ENCODE measurements around the gene ZBED4.

Gene ZBED4

GRCh38 chr22:49880281-49880680 is 26.6 kb downstream of the ZBED4 start:
- no peak for DNase-seq (ENCODE audit: low read depth)

GRCh38 chr22:49881856-49882255 is 28.2 kb downstream of the ZBED4 start:
- no peak for DNase-seq (ENCODE audit: low read depth)

- no peak for DNase-seq (ENCODE audit: low read depth)
Measured at GRCh38 chr22:49882519-49883293, 29.1 kb downstream of the ZBED4 start.

GRCh38 chr22:49883294-49883640 is 29.6 kb downstream of the ZBED4 start:
- DNase-seq (ENCODE audit: low read depth) = no peak

GRCh38 chr22:49884075-49884474 is 30.4 kb downstream of the ZBED4 start:
- DNase-seq (ENCODE audit: low read depth) = no peak

- DNase-seq (ENCODE audit: low read depth) = no peak
Measured at GRCh38 chr22:49884503-49885260, 31.0 kb downstream of the ZBED4 start.

GRCh38 chr22:49885281-49885680 is 31.6 kb downstream of the ZBED4 start:
- no peak for DNase-seq (ENCODE audit: low read depth)

- DNase-seq (ENCODE audit: low read depth) = no peak
Measured at GRCh38 chr22:49885881-49886280, 32.2 kb downstream of the ZBED4 start.

- no peak for DNase-seq (ENCODE audit: low read depth)
Measured at GRCh38 chr22:49886346-49887063, 32.9 kb downstream of the ZBED4 start.

- DNase-seq (ENCODE audit: low read depth) = no peak
Measured at GRCh38 chr22:49887064-49887451, 33.4 kb downstream of the ZBED4 start.

- DNase-seq (ENCODE audit: low read depth) = no peak
Measured at GRCh38 chr22:49887702-49888101, 34.1 kb downstream of the ZBED4 start.

- DNase-seq (ENCODE audit: low read depth) = no peak
Measured at GRCh38 chr22:49889071-49889470, 35.4 kb downstream of the ZBED4 start.

GRCh38 chr22:49892226-49892899 is 38.7 kb downstream of the ZBED4 start:
- no peak for DNase-seq (ENCODE audit: low read depth)

- no peak for DNase-seq (ENCODE audit: low read depth)
Measured at GRCh38 chr22:49893025-49893424, 39.4 kb downstream of the ZBED4 start.

- DNase-seq (ENCODE audit: low read depth) = no peak
Measured at GRCh38 chr22:49894322-49895054, 40.8 kb downstream of the ZBED4 start.

- DNase-seq (ENCODE audit: low read depth) = no peak
Measured at GRCh38 chr22:49896201-49896600, 42.6 kb downstream of the ZBED4 start.

GRCh38 chr22:49897015-49897684 is 43.5 kb downstream of the ZBED4 start:
- DNase-seq (ENCODE audit: low read depth) = no peak

- no peak for DNase-seq (ENCODE audit: low read depth)
Measured at GRCh38 chr22:49899530-49899929, 45.9 kb downstream of the ZBED4 start.

GRCh38 chr22:49900441-49901230 is 47.0 kb downstream of the ZBED4 start:
- no peak for DNase-seq (ENCODE audit: low read depth)

GRCh38 chr22:49901457-49901856 is 47.8 kb downstream of the ZBED4 start:
- no peak for DNase-seq (ENCODE audit: low read depth)
